Epidermal melanocyte (primary cell): Measurements from ENCODE around the gene ZNF469.

ENCODE experiments used
- DNase-seq: peaks from one replicate; pipeline ENCODE4 v3.0.0; 2011; ENCODE audit warnings: low spot score; ENCODE audit not compliant: insufficient read length

Gene ZNF469

GRCh38 chr16:88424587-88425235, 42.0 kb downstream of the ZNF469 start:
- no peak for DNase-seq

GRCh38 chr16:88426018-88426417, 43.3 kb downstream of the ZNF469 start:
- DNase-seq, result no peak

- no peak for DNase-seq
Observed at GRCh38 chr16:88427376-88427775, 44.6 kb downstream of the ZNF469 start.

- no peak for DNase-seq
Observed at GRCh38 chr16:88428156-88428555, 45.4 kb downstream of the ZNF469 start.

- DNase-seq, result no peak
Observed at GRCh38 chr16:88428616-88429386, 46.0 kb downstream of the ZNF469 start.

GRCh38 chr16:88429387-88430184, 46.8 kb downstream of the ZNF469 start:
- no peak for DNase-seq

- DNase-seq, result no peak
Observed at GRCh38 chr16:88430185-88430523, 47.4 kb downstream of the ZNF469 start.

GRCh38 chr16:88430524-88431446, 48.0 kb downstream of the ZNF469 start:
- no peak for DNase-seq

GRCh38 chr16:88431651-88432050, 48.9 kb downstream of the ZNF469 start:
- no peak for DNase-seq

GRCh38 chr16:88432174-88432573, 49.4 kb downstream of the ZNF469 start:
- no peak for DNase-seq
